DND-41 (cell line): Measurements from ENCODE around the gene OGFR.

Source experiments
- CTCF ChIP-seq: IDR thresholded peaks from 2 replicates; pipeline ENCODE4 v1.5.1; 2012; ENCODE audit warnings: borderline replicate concordance, low read length, moderate library complexity, mild to moderate bottlenecking; ENCODE audit not compliant: poor library complexity, severe bottlenecking; ENCODE audit errors: extremely low read depth
- EZH2 ChIP-seq: IDR thresholded peaks from 3 replicates; pipeline ENCODE4 v1.6.1; 2012; ENCODE audit warnings: borderline replicate concordance, low read depth, mild to moderate bottlenecking, moderate library complexity, low read length, inconsistent platforms; ENCODE audit not compliant: severe bottlenecking

GRCh38 chr20:62809530-62810428 is 5.1 kb downstream of the OGFR start:
- TF ChIP-seq CTCF (no peak), EZH2 (no peak)
